Suppressor macrophage (primary cell): ENCODE results near the gene SLC8A2.
A peak's percentile ranks its signal among the peaks of the same experiment; 100 is the strongest.
"Not testable (repeated sequence)": the region's sequence is repeated elsewhere in the genome, so short reads cannot be mapped to it uniquely, and the experiment has no call there.

Source experiments
- DNase-seq, 4 experiments: peaks; one replicate each; pipeline ENCODE4 v3.0.0-alpha.2; 2020 to 2022

SLC8A2 gene

DNA sequence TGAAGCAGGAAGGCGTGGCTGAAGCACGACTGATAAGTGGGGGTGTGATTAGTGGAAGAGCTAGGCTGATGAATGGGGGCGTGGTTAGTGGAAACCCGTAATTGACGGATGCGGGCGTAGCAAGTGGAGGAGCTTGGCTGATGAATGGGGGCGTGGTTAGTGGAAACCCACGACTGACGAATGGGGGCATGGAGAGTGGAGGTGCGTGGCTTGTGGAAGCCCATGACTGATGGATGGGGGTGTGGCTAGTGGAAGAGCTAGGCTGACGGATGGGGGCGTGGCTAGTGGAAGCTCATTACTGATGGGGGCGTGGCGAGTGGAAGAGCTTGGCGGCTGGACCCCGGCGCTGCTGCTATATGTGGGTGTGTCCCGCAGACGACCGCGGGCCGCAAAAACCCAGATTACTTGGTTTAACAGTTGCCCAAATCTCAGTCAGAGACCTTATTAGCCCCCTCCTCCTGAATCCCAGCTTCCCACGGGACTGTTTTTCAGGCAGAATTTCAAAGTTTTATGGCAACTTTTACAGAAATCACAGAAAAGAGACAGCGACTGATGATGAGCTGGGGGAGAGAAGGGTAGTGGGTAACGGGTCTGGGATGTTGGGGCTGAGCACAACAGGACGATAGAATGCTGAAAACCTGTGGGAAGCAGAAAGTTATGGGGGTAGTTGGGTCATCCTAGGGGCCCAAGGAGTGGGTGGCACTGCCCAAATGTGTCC, 43.4 kb downstream of the SLC8A2 start:
- DNase-seq = peak; percentile 58 to 73 (median 67)

GRCh38 chr19:47427241-47428176, 44.2 kb downstream of the SLC8A2 start:
- DNase-seq = peak; percentile 48 to 72 (median 62)

GRCh38 chr19:47423203-47423882, 48.4 kb downstream of the SLC8A2 start:
- DNase-seq = no peak

DNA sequence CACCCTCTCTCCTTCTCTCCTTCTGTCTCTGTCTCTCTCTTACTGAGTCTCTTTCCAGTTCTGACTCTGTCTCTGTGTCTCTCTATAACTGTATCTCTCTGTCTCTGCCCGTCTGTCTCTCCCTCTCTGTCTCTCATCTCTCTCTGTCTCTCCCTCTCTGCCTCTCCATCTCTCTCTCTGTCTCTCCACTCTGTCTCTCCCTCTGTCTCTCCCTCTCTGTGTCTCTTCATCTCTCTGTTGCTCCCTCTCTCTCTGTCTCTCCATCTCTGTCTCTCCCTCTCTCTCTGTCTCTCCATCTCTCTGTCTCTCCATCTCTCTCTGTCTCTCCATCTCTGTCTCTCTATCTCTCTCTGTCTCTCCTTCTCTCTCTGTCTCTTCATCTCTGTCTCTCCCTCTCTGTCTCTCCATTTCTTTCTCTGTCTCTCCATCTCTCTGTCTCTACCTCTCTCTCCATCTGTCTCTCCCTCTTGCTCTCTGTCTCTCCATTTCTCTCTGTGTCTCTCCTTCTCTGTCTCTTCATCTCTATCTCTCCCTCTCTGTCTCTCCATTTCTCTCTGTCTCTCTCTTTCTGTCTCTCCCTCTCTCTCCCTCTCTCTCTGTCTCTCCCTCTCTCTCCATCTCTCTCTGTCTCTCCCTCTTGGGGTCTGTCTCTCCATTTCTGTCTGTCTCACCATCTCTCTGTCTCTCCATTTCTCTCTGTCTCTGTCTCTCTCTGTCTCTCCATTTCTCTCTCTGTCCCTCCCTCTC, 49.1 kb downstream of the SLC8A2 start:
- no peak for DNase-seq

- DNase-seq = no peak
Measured at GRCh38 chr19:47421844-47422395, 49.8 kb downstream of the SLC8A2 start.

GRCh38 chr19:47421244-47421786, 50.4 kb downstream of the SLC8A2 start:
- DNase-seq = no peak

DNA sequence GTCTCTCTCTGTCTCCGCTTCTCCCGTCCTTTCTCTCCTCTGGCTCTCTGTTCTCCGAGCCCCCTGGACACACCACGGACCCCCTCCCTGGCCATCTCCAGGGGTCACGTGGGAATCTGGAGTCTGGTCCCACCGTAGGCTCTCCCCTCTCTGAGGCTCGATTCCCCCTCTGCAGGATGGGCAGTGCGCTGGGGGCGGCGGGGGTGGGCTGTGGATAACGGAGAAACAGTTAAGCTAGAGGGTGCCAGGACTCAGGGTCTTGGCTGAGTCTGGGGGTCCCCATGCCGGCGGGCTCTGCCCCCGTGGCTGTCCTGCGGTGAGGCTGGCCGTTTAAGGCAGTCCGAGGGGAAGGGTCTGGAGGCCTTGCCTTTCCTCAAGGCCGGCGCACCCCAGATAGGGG, 51.9 kb downstream of the SLC8A2 start:
- no peak for DNase-seq

GRCh38 chr19:47419030-47419783, 52.5 kb downstream of the SLC8A2 start, which contains the start of gene MEIS3:
MEIS3 (minus strand) TSS chr19:47419527; CDS start chr19:47419081, 446 bp downstream.
- DNase-seq = no peak

GRCh38 chr19:47418692-47419029, 53.0 kb downstream of the SLC8A2 start:
- DNase-seq = no peak

GRCh38 chr19:47417746-47418691, 53.7 kb downstream of the SLC8A2 start:
- no peak for DNase-seq

- DNase-seq = no peak
Measured at GRCh38 chr19:47417107-47417745, 54.5 kb downstream of the SLC8A2 start.

DNA sequence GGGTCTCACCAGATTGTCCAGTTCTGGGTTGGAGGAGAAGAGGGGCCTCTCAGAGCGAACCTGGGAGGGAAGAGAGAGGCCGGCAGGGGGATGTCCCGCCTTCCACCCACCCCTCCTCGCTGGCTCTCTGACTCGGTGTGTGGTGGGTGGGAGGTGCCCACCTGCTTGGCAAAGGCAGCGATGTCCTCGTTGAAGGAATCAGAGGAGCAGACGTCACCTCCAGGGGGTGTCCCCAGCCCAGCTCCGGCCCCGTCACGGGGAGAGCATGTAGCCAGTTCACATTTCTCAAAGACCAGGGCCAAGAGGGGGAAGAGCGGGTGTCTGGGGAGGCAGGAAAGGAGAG, 55.1 kb downstream of the SLC8A2 start:
- no peak for DNase-seq

GRCh38 chr19:47415953-47416642, 55.6 kb downstream of the SLC8A2 start:
- no peak for DNase-seq

DNA sequence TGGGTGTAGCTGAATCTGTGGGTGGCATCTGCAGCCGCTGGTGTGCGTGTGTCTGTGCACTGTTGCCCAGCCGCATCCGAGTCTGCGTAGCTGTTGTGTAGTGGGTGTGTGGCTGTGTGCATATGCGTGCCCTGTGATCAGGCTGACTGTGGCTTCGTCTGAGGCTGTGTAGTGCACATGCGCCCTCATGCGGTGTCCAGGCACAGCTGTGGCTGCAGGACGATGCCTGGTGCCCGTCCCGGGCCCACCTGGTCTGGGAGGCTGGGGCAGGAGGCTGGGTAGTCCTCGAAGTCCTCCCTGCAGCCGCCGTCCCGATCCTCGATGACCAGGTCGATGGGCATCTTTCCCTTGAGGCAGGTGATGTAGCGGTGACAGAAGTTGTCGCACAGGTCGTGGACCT, 57.2 kb downstream of the SLC8A2 start:
- DNase-seq = peak; percentile 24 to 60 (median 52)

GRCh38 chr19:47413941-47414340, 57.8 kb downstream of the SLC8A2 start:
- no peak for DNase-seq

DNA sequence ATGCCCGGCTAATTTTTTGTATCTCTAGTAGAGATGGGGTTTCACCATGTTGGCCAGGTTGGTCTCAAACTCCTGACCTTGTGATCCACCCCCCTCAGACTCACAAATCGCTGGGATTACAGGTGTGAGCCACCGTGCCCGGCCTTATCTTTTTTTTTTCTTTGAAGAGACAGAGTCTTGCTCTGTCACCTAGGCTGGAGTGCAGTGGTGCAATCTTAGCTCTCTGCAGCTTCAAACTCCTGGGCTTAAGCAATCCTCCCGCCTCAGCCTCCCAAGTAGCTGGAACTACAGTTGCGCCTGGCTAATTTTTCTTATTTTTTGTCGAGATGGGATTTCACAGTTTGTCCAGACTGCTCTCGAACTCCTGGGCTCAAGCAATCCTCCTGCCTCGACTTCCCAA, 60.0 kb downstream of the SLC8A2 start:
- not testable (repeated sequence) for DNase-seq

GRCh38 chr19:47411101-47411500, 60.6 kb downstream of the SLC8A2 start:
- DNase-seq = no peak

DNA sequence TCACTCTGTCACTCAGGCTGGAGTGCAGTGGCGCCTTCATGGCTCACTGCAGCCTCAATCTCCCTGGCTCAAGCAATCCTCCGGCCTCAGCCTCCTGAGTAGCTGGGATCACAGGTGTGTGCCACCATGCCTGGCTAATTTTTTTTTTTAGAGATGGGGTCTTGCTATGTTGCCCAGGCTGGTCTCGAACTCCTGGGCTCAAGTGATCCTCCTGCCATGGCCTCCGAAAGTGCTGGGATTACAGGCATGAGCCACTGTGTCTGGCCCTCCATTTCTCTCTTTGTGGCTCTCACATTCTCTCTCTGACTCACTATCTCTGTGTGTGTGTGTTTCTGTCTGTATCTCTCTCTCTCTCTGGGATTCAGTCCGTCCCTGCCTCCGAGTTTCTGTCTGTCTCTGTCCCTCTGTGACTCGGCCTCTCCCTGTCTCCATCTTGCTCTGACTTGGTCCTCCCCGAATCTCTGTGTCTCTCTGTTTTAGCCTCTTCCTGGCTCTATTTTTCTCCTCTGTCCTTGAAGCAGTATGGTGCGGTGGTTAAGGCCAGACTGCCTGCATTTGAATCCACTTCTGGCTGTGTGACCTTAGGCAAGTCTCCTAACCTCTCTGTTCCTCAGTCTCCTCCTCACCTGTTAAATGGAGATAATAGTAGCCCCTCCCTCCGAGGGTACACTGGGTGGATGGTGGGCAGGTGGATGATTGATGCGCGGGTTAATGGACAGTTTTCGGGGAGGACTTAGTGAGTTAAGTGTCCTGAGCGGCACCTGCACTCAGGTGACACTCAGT, 63.3 kb downstream of the SLC8A2 start:
- DNase-seq = no peak
